VCaP (cell line): Measurements from ENCODE around the gene KRTAP4-7.
"Not testable (repeated sequence)": the region's sequence is repeated elsewhere in the genome, so short reads cannot be mapped to it uniquely, and the experiment has no call there.

ENCODE experiments used
- H3K27ac ChIP-seq: fragments of 450-650 bp; 2 replicates; pipeline ENCODE4 v1.5.1; 2017
- CTCF ChIP-seq: fragments of 450-650 bp; conservative IDR thresholded peaks from 2 replicates; pipeline ENCODE4 v1.5.1; 2017; ENCODE audit warnings: mild to moderate bottlenecking, moderate library complexity

The KRTAP4-7 gene

GRCh38 chr17:41063449-41063848 is 20.5 kb upstream of the KRTAP4-7 start:
- TF ChIP-seq CTCF = no peak
- no peak overlapping the region for H3K27ac ChIP-seq

GRCh38 chr17:41064301-41064700 is 19.6 kb upstream of the KRTAP4-7 start:
- H3K27ac ChIP-seq = no peak overlapping the region
- no peak for TF ChIP-seq CTCF

GRCh38 chr17:41065016-41065689 is 18.8 kb upstream of the KRTAP4-7 start:
- H3K27ac ChIP-seq = not testable (repeated sequence)

- no peak within 1 kb of the TSS for H3K27ac ChIP-seq
- no peak for TF ChIP-seq CTCF
These were observed 17.9 kb upstream of the KRTAP4-7 start, which contains the start of gene KRTAP2-4 for GRCh38 chr17:41065829-41066624. Gene KRTAP2-4 (minus strand): TSS chr17:41065879. CDS start chr17:41065845, 34 bp downstream.

GRCh38 chr17:41067281-41067680 is 16.7 kb upstream of the KRTAP4-7 start:
- H3K27ac ChIP-seq = no peak overlapping the region
- TF ChIP-seq CTCF = no peak

- TF ChIP-seq CTCF = no peak
- H3K27ac ChIP-seq = no peak overlapping the region
These were observed 14.9 kb upstream of the KRTAP4-7 start for GRCh38 chr17:41069031-41069430.

- no peak overlapping the region for H3K27ac ChIP-seq
- no peak for TF ChIP-seq CTCF
These were observed 12.2 kb upstream of the KRTAP4-7 start for GRCh38 chr17:41071606-41072360.
